PC-3 (cell line): ENCODE results near the gene CDH13. TPM values are rescaled to one million over a fixed set of nuclear protein-coding genes. Genes with fewer than 3 reads are reported as not detected.

Experiments used
- ATAC-seq: fragments of 200-7000 bp; cut with Tn5 transposase; 2 replicates; pipeline ENCODE4 v1.9.1; 2020; ENCODE audit warnings: mild to moderate bottlenecking, moderate library complexity
- BruUV-seq: library from RNA; stranded (reverse); fragments of 400-500 nt; replicated peaks from 2 replicates; lab custom pipeline; 2021; lab: Mats Ljungman, UMichigan
- CTCF ChIA-PET: fragments of 300-600 bp; sonication (Branson Sonifier 250); formaldehyde crosslinking; loops from one replicate; lab custom pipeline; 2022; ENCODE audit warnings: antibody characterized with exemption; lab: Charles Lee
- POLR2A ChIA-PET: fragments of 300-600 bp; sonication (Branson Sonifier 250); formaldehyde crosslinking; loops from one replicate; lab custom pipeline; 2022; ENCODE audit warnings: antibody characterized with exemption; ENCODE audit not compliant: unreplicated experiment; lab: Charles Lee
- DNase-seq: peaks from one replicate; pipeline ENCODE4 v3.0.0-alpha.2; 2015
- H2AFZ ChIP-seq: fragments of 300-600 bp; sonication (generic); 2 replicates; pipeline ENCODE4 v1.6.0; 2016; ENCODE audit warnings: antibody characterized with exemption, low read length
- H3F3A ChIP-seq: fragments of 300-600 bp; sonication (generic); one replicate; pipeline ENCODE4 v1.6.0; 2017; ENCODE audit warnings: antibody characterized with exemption, low read length, control low read depth, mild to moderate bottlenecking; ENCODE audit not compliant: unreplicated experiment
- H3K27ac ChIP-seq: fragments of 300-600 bp; sonication (generic); 2 replicates; pipeline ENCODE4 v1.5.1; 2016; ENCODE audit warnings: mild to moderate bottlenecking, low read length
- H3K27me3 ChIP-seq: fragments of 300-600 bp; sonication (generic); 2 replicates; pipeline ENCODE4 v1.6.1; 2016; ENCODE audit warnings: low read length, mixed read lengths
- H3K36me3 ChIP-seq: fragments of 300-600 bp; sonication (generic); 2 replicates; pipeline ENCODE4 v1.6.1; 2016; ENCODE audit warnings: low read depth, mixed run types, low read length, mixed read lengths
- H3K4me1 ChIP-seq: fragments of 300-600 bp; sonication (generic); 2 replicates; pipeline ENCODE4 v1.5.1; 2016; ENCODE audit warnings: low read length; ENCODE audit not compliant: insufficient read depth
- H3K4me2 ChIP-seq: fragments of 300-600 bp; sonication (generic); 2 replicates; pipeline ENCODE4 v1.6.0; 2016; ENCODE audit warnings: low read length
- H3K4me3 ChIP-seq: fragments of 300-600 bp; sonication (generic); 2 replicates; pipeline ENCODE4 v1.5.1; 2016; ENCODE audit warnings: mild to moderate bottlenecking, low read length, mixed read lengths
- H3K79me2 ChIP-seq: fragments of 300-600 bp; sonication (generic); 2 replicates; pipeline ENCODE4 v1.6.1; 2017; ENCODE audit warnings: low read length, mixed read lengths
- H3K9ac ChIP-seq: fragments of 300-600 bp; sonication (generic); 2 replicates; pipeline ENCODE4 v1.6.0; 2016; ENCODE audit warnings: mild to moderate bottlenecking, low read length
- H3K9me2 ChIP-seq: fragments of 300-600 bp; sonication (generic); replicated peaks from 2 replicates; pipeline ENCODE4 v1.6.1; 2016; ENCODE audit warnings: mixed run types, low read length, mixed read lengths
- H3K9me3 ChIP-seq: fragments of 300-600 bp; sonication (generic); 2 replicates; pipeline ENCODE4 v1.6.1; 2016; ENCODE audit warnings: low read length, mixed read lengths
- H4K20me1 ChIP-seq: fragments of 300-600 bp; sonication (generic); 2 replicates; pipeline ENCODE4 v1.6.1; 2016; ENCODE audit warnings: low read length, mixed read lengths
- CTCF ChIP-seq: fragments of 300-600 bp; sonication (generic); conservative IDR thresholded peaks from 2 replicates; pipeline ENCODE4 v1.5.1; 2017; ENCODE audit warnings: antibody characterized with exemption, low read depth, mild to moderate bottlenecking, low read length
- EZH2 ChIP-seq: fragments of 300-600 bp; sonication (generic); IDR thresholded peaks from one replicate; pipeline ENCODE4 v1.6.1; 2017; ENCODE audit warnings: antibody characterized with exemption, mild to moderate bottlenecking, low read length; ENCODE audit not compliant: unreplicated experiment
- EZH2phosphoT487 ChIP-seq: fragments of 300-600 bp; sonication (generic); IDR thresholded peaks from 2 replicates; pipeline ENCODE4 v1.6.1; 2018; ENCODE audit warnings: mild to moderate bottlenecking, antibody characterized with exemption, low read length, borderline replicate concordance
- intact Hi-C: fragments of 100-400 bp; cut with micrococcal nuclease; formaldehyde crosslinking; loops from 2 replicates; pipeline ENCODE4 v1.9.0; 2023
- total RNA-seq: library from RNA; depleted of rRNA; stranded (reverse); fragments of >200 nt; gene quantifications from 2 replicates; pipeline ENCODE4 v1.2.3, GENCODE V29; 2014

Gene CDH13
- total RNA-seq, 1 experiment from 2014 or later: 0.36 TPM

DNA sequence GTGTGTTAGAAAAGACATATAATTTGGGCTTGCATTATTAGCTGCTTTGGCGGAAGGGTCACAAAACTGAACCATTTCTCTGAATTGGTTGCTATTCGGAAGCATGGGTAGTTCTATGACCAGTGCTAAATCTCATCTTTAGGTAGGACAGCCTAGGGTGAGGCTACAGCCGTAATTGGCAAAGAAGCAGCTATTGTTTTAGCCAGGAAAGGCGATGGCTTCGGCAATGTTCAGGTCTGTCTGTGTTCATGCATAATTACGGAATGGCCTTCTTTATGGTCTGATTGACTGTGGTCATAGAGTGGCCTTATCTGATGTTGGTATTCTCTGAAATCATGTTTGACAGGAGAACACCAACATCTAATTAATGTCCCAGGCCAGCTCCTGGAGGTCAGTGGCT, 812.6 kb downstream of the CDH13 start:
- Histone ChIP-seq H3F3A (no peaks in the 10 kb centered on the region), H3K9me2 (no peaks in the 10 kb centered on the region), H3K27ac (no peak overlapping the region), H4K20me1 (no peaks in the 10 kb centered on the region), H3K27me3 (no peaks in the 10 kb centered on the region), H3K4me3 (no peak overlapping the region), H3K79me2 (no peaks in the 10 kb centered on the region), H3K36me3 (no peaks in the 10 kb centered on the region), H3K9ac (no peak overlapping the region), H3K4me1 (no peaks in the 10 kb centered on the region), H3K9me3 (no peaks in the 10 kb centered on the region), H2AFZ (no peak overlapping the region), H3K4me2 (no peak overlapping the region)
- no peak for ATAC-seq
- no peak for DNase-seq
- TF ChIP-seq CTCF: no peak
- no peak for TF ChIP-seq EZH2
- TF ChIP-seq EZH2phosphoT487: no peak
- no TSS peak for BruUV-seq
- POLR2A ChIA-PET: no interaction called here
- CTCF ChIA-PET: no interaction called here
- intact Hi-C loops: no loop called here

DNA sequence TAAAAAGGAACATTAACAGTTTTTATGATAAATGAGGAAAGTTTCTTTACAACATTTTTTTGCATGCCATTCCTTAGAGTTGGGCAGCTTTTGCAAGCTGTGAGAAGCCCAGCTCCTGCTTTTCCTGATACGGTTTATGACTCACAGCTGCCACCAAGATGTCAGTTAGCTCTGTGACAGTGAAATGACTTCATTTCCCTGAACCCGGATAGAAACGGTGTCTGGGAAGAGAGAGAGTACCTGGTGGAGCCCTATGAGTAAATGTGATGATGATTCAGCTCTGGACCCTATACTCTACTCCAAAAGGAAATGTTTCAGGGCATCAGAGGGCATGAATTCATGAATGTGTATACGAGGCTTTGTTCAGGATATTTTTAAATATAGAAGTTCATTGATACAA, 814.7 kb downstream of the CDH13 start:
- H4K20me1 ChIP-seq: no peaks in the 10 kb centered on the region
- no peak for ATAC-seq
- no peak overlapping the region for H3K9ac ChIP-seq
- DNase-seq: no peak
- no peak overlapping the region for H3K27ac ChIP-seq
- H3K27me3 ChIP-seq: no peaks in the 10 kb centered on the region
- no peak overlapping the region for H3K4me3 ChIP-seq
- H3K9me2 ChIP-seq: no peaks in the 10 kb centered on the region
- no TSS peak for BruUV-seq
- intact Hi-C loops: no loop called here
- TF ChIP-seq EZH2phosphoT487 (no peak), CTCF (no peak), EZH2 (no peak)
- no peaks in the 10 kb centered on the region for H3K36me3 ChIP-seq
- ChIA-PET CTCF (no interaction called here), POLR2A (no interaction called here)
- H3F3A ChIP-seq: no peaks in the 10 kb centered on the region
- H3K9me3 ChIP-seq: no peaks in the 10 kb centered on the region
- H3K4me2 ChIP-seq: no peak overlapping the region
- H3K4me1 ChIP-seq: no peaks in the 10 kb centered on the region
- H3K79me2 ChIP-seq: no peaks in the 10 kb centered on the region
- no peak overlapping the region for H2AFZ ChIP-seq

DNA sequence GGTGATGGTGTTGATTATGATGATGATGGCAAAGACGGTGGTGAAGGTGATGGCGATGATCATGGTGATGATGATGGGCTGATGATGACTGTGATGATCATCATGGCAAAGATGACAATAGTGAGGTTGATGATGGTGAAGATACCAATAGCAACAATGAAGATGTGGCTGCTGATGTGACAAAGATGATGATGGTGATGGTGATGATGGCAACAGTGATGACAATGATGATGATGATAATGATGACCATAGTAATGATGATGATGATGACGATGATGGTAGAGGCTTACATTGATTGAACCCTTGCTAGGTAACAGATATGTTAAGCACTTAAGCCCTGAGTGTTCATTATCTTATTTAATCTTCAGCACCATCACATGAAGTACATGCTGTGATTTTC, 817.2 kb downstream of the CDH13 start:
- no peak overlapping the region for H2AFZ ChIP-seq
- no peaks in the 10 kb centered on the region for H3K27me3 ChIP-seq
- H3K4me2 ChIP-seq: no peak overlapping the region
- POLR2A ChIA-PET: no interaction called here
- TF ChIP-seq EZH2phosphoT487 (no peak), CTCF (no peak), EZH2 (no peak)
- no peaks in the 10 kb centered on the region for H3K36me3 ChIP-seq
- ATAC-seq: no peak
- no TSS peak for BruUV-seq
- no peaks in the 10 kb centered on the region for H4K20me1 ChIP-seq
- H3K4me1 ChIP-seq: no peaks in the 10 kb centered on the region
- DNase-seq: no peak
- no peaks in the 10 kb centered on the region for H3F3A ChIP-seq
- H3K9me3 ChIP-seq: no peaks in the 10 kb centered on the region
- H3K9me2 ChIP-seq: no peaks in the 10 kb centered on the region
- intact Hi-C loops: no loop called here
- H3K79me2 ChIP-seq: no peaks in the 10 kb centered on the region
- CTCF ChIA-PET: no interaction called here
- no peak overlapping the region for H3K27ac ChIP-seq
- no peak overlapping the region for H3K4me3 ChIP-seq
- no peak overlapping the region for H3K9ac ChIP-seq
